Measurements from ENCODE around the gene RTN1.
A peak's percentile ranks its signal among the peaks of the same experiment; 100 is the strongest.
"Not testable (repeated sequence)": the region's sequence is repeated elsewhere in the genome, so short reads cannot be mapped to it uniquely, and the experiment has no call there.

The RTN1 gene

DNA sequence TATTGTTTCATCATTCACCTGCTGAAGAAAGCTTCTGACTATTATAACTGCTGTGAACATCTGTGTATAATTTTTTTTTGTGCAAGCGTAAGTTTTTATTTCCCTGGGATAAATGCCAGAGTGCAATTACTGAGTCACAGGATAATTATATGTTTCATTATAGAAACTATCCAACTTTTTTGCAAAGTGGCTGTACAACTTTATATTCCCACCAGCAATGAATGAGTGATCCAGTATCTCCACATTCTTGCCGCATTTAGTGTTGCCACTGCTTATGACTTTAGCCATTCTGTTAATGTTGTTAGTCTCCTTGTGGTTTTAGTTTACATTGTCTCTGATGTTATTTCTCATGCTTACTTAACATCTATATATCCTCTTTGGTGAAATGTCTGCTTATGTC is 205.8 kb downstream of the RTN1 start:
- no CpG with 5 or more reads among the region's 2 CpGs for WGBS, 2 donors (ENCODE audit: extremely low coverage in 2 of 2, insufficient read length in 2 of 2, insufficient replicate concordance in 1 of 2)
- Histone ChIP-seq H2BK15ac (ENCODE audit: low read length) (no peak overlapping the region), H2BK120ac (ENCODE audit: low read depth, low read length) (no peak overlapping the region)

DNA sequence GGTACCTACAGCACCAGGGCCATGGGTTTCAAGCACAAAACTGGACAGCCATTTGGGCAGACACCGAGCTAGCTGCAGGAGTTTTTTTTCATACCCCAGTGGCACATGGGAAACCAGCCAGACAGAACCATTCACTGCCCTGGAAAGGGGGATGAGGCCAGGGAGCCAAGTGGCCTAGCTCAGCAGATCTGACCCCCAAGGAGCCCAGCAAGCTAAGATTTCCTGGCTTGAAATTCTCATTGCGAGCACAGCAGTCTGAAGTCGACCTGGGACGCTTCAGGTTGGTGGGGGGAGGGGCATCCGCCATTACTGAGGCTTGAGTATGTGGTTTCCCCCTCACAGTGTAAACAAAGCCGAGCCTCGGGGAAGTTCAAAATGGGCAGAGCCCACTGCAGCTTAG is 212.8 kb downstream of the RTN1 start:
- Histone ChIP-seq H3K23ac (ENCODE audit: low read depth, low read length, poor library complexity) (no peak overlapping the region), H3K27ac (replicated peaks; ENCODE audit: low read length) (no peak overlapping the region), H2BK15ac (ENCODE audit: low read length) (no peak overlapping the region), H2BK120ac (ENCODE audit: low read depth, low read length) (no peak overlapping the region), H2BK5ac (ENCODE audit: low read length) (no peak overlapping the region), H4K8ac (ENCODE audit: low read depth, low read length) (no peak overlapping the region), H3K4ac (ENCODE audit: low read length) (no peak overlapping the region), H3K4me3 (ENCODE audit: low read length in 2 of 2) (peak overlapping the region in 1 of 2 donors; percentile 54), H2AK5ac (ENCODE audit: low read depth, low read length) (no peak overlapping the region), H4K91ac (ENCODE audit: low read depth, low read length, poor library complexity) (no peak overlapping the region), H2AFZ (ENCODE audit: low read length) (no peak overlapping the region), H3K9ac (ENCODE audit: low read depth, low read length, poor library complexity) (no peak overlapping the region), H2BK12ac (ENCODE audit: low read length) (no peak overlapping the region), H3K27me3 (ENCODE audit: control insufficient read depth in 3 of 3, insufficient read depth in 3 of 3, low read depth in 1 of 3, low read length in 3 of 3) (no peaks in the 10 kb centered on the region), H3K4me2 (ENCODE audit: insufficient read depth, low read length, poor library complexity, severe bottlenecking) (no peak overlapping the region), H3K14ac (ENCODE audit: low read length) (no peak overlapping the region), H3K36me3 (replicated peaks in 1 of 2; ENCODE audit: control insufficient read depth in 2 of 2, insufficient read depth in 2 of 2, low read length in 2 of 2) (no peaks in the 10 kb centered on the region), H3K9me3 (replicated peaks in 1 of 2; ENCODE audit: control insufficient read depth in 2 of 2, insufficient read depth in 1 of 2, low read depth in 1 of 2, low read length in 2 of 2) (no peaks in the 10 kb centered on the region), H3K18ac (ENCODE audit: low read length) (no peak overlapping the region), H3K4me1 (ENCODE audit: control insufficient read depth in 2 of 2, insufficient read depth in 1 of 2, low read depth in 1 of 2, low read length in 2 of 2) (no peaks in the 10 kb centered on the region), H3K79me1 (ENCODE audit: low read depth, low read length) (no peaks in the 10 kb centered on the region)
- no peak for DNase-seq (ENCODE audit: low spot score)
- WGBS, 2 donors (ENCODE audit: extremely low coverage in 2 of 2, insufficient read length in 2 of 2, insufficient replicate concordance in 1 of 2): no CpG with 5 or more reads among the region's 7 CpGs

More for the DNA sequence above, 205.8 kb downstream of the RTN1 start:
- H3K14ac ChIP-seq (ENCODE audit: low read length): no peak overlapping the region
- no peaks in the 10 kb centered on the region for H3K79me1 ChIP-seq (ENCODE audit: low read depth, low read length)
- H3K4ac ChIP-seq (ENCODE audit: low read length): no peak overlapping the region
- no peaks in the 10 kb centered on the region for H3K4me1 ChIP-seq (ENCODE audit: control insufficient read depth in 2 of 2, insufficient read depth in 1 of 2, low read depth in 1 of 2, low read length in 2 of 2)
- no peak overlapping the region for H2AK5ac ChIP-seq (ENCODE audit: low read depth, low read length)
- no peak overlapping the region for H3K9ac ChIP-seq (ENCODE audit: low read depth, low read length, poor library complexity)
- no peaks in the 10 kb centered on the region for H3K9me3 ChIP-seq (replicated peaks in 1 of 2; ENCODE audit: control insufficient read depth in 2 of 2, insufficient read depth in 1 of 2, low read depth in 1 of 2, low read length in 2 of 2)
- no peak overlapping the region for H4K8ac ChIP-seq (ENCODE audit: low read depth, low read length)
- no peak overlapping the region for H3K18ac ChIP-seq (ENCODE audit: low read length)
- H2BK5ac ChIP-seq (ENCODE audit: low read length): no peak overlapping the region
- H3K27ac ChIP-seq (replicated peaks; ENCODE audit: low read length): no peak overlapping the region
- H3K23ac ChIP-seq (ENCODE audit: low read depth, low read length, poor library complexity): no peak overlapping the region
- H2AFZ ChIP-seq (ENCODE audit: low read length): no peak overlapping the region
- no peak overlapping the region for H3K4me3 ChIP-seq (ENCODE audit: low read length in 2 of 2)
- DNase-seq (ENCODE audit: low spot score): no peak
- H4K91ac ChIP-seq (ENCODE audit: low read depth, low read length, poor library complexity): no peak overlapping the region
- no peaks in the 10 kb centered on the region for H3K36me3 ChIP-seq (replicated peaks in 1 of 2; ENCODE audit: control insufficient read depth in 2 of 2, insufficient read depth in 2 of 2, low read length in 2 of 2)
- no peak overlapping the region for H3K4me2 ChIP-seq (ENCODE audit: insufficient read depth, low read length, poor library complexity, severe bottlenecking)
- no peak overlapping the region for H2BK12ac ChIP-seq (ENCODE audit: low read length)
- H3K27me3 ChIP-seq (ENCODE audit: control insufficient read depth in 3 of 3, insufficient read depth in 3 of 3, low read depth in 1 of 3, low read length in 3 of 3): no peaks in the 10 kb centered on the region

DNA sequence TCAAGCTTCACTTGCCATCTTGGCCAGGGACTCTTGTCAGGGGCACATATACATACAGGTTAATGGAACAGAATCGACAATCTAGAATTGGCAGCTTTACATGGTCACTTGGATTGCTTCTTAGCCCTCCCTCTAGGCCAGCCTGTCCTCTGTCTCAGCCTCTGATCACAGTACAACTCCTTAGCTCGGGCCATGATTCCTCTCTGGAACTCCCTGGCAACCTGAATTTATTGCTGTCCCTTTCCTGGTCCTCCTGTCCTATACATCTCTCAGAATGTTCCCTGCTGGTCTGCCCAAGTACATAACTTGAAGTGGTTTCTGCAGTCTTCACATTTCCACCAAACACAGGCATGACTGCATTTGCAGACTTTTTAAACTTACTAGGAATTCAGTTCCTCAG is 214.1 kb downstream of the RTN1 start:
- no peaks in the 10 kb centered on the region for H3K79me1 ChIP-seq (ENCODE audit: low read depth, low read length)
- no peak overlapping the region for H3K4me2 ChIP-seq (ENCODE audit: insufficient read depth, low read length, poor library complexity, severe bottlenecking)
- H2BK5ac ChIP-seq (ENCODE audit: low read length): no peak overlapping the region
- no peak overlapping the region for H2AK5ac ChIP-seq (ENCODE audit: low read depth, low read length)
- no peak overlapping the region for H2AFZ ChIP-seq (ENCODE audit: low read length)
- no peak for DNase-seq (ENCODE audit: low spot score)
- H2BK12ac ChIP-seq (ENCODE audit: low read length): no peak overlapping the region
- H3K36me3 ChIP-seq (replicated peaks in 1 of 2; ENCODE audit: control insufficient read depth in 2 of 2, insufficient read depth in 2 of 2, low read length in 2 of 2): no peaks in the 10 kb centered on the region
- no peak overlapping the region for H4K8ac ChIP-seq (ENCODE audit: low read depth, low read length)
- no CpG with 5 or more reads among the region's 2 CpGs for WGBS, 2 donors (ENCODE audit: extremely low coverage in 2 of 2, insufficient read length in 2 of 2, insufficient replicate concordance in 1 of 2)
- no peak overlapping the region for H3K9ac ChIP-seq (ENCODE audit: low read depth, low read length, poor library complexity)
- no peak overlapping the region for H3K14ac ChIP-seq (ENCODE audit: low read length)
- no peaks in the 10 kb centered on the region for H3K27me3 ChIP-seq (ENCODE audit: control insufficient read depth in 3 of 3, insufficient read depth in 3 of 3, low read depth in 1 of 3, low read length in 3 of 3)
- no peak overlapping the region for H3K18ac ChIP-seq (ENCODE audit: low read length)
- H4K91ac ChIP-seq (ENCODE audit: low read depth, low read length, poor library complexity): no peak overlapping the region
- no peaks in the 10 kb centered on the region for H3K4me1 ChIP-seq (ENCODE audit: control insufficient read depth in 2 of 2, insufficient read depth in 1 of 2, low read depth in 1 of 2, low read length in 2 of 2)
- H3K23ac ChIP-seq (ENCODE audit: low read depth, low read length, poor library complexity): no peak overlapping the region
- no peak overlapping the region for H2BK15ac ChIP-seq (ENCODE audit: low read length)
- no peak overlapping the region for H2BK120ac ChIP-seq (ENCODE audit: low read depth, low read length)
- H3K27ac ChIP-seq (replicated peaks; ENCODE audit: low read length): no peak overlapping the region
- no peak overlapping the region for H3K4ac ChIP-seq (ENCODE audit: low read length)
- no peak overlapping the region for H3K4me3 ChIP-seq (ENCODE audit: low read length in 2 of 2)
- no peaks in the 10 kb centered on the region for H3K9me3 ChIP-seq (replicated peaks in 1 of 2; ENCODE audit: control insufficient read depth in 2 of 2, insufficient read depth in 1 of 2, low read depth in 1 of 2, low read length in 2 of 2)

DNA sequence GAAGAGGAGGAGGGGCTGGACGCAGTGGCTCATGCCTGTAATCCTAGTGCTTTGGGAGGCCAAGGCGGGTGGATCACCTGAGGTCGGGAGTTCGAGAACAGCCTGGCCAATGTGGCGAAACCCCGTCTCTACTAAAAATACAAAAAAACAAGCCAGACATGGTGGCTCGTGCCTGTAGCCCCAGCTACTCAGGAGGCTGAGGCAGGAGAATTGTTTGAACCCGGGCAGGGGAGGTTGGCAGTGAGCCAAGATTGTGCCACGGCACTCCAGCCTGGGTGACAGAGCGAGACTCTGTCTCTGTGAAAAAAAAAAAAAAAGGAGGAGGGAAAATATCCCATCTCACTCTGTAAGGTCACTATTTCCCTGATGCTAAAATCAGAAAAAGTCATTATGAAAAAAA is 216.4 kb downstream of the RTN1 start:
- not testable (repeated sequence) for H2AFZ ChIP-seq (ENCODE audit: low read length); H3K4me2 ChIP-seq (ENCODE audit: insufficient read depth, low read length, poor library complexity, severe bottlenecking); H3K23ac ChIP-seq (ENCODE audit: low read depth, low read length, poor library complexity); H3K4ac ChIP-seq (ENCODE audit: low read length); H3K4me3 ChIP-seq (ENCODE audit: low read length in 2 of 2); H3K14ac ChIP-seq (ENCODE audit: low read length); H4K91ac ChIP-seq (ENCODE audit: low read depth, low read length, poor library complexity); H3K18ac ChIP-seq (ENCODE audit: low read length); H2BK12ac ChIP-seq (ENCODE audit: low read length); H4K8ac ChIP-seq (ENCODE audit: low read depth, low read length); H2BK5ac ChIP-seq (ENCODE audit: low read length); H3K4me1 ChIP-seq (ENCODE audit: control insufficient read depth in 2 of 2, insufficient read depth in 1 of 2, low read depth in 1 of 2, low read length in 2 of 2); H3K36me3 ChIP-seq (replicated peaks in 1 of 2; ENCODE audit: control insufficient read depth in 2 of 2, insufficient read depth in 2 of 2, low read length in 2 of 2); H3K9me3 ChIP-seq (replicated peaks in 1 of 2; ENCODE audit: control insufficient read depth in 2 of 2, insufficient read depth in 1 of 2, low read depth in 1 of 2, low read length in 2 of 2); DNase-seq (ENCODE audit: low spot score); H2BK120ac ChIP-seq (ENCODE audit: low read depth, low read length); H3K9ac ChIP-seq (ENCODE audit: low read depth, low read length, poor library complexity); H3K79me1 ChIP-seq (ENCODE audit: low read depth, low read length); H3K27ac ChIP-seq (replicated peaks; ENCODE audit: low read length); H2BK15ac ChIP-seq (ENCODE audit: low read length); H3K27me3 ChIP-seq (ENCODE audit: control insufficient read depth in 3 of 3, insufficient read depth in 3 of 3, low read depth in 1 of 3, low read length in 3 of 3); H2AK5ac ChIP-seq (ENCODE audit: low read depth, low read length)
- WGBS, 2 donors (ENCODE audit: extremely low coverage in 2 of 2, insufficient read length in 2 of 2, insufficient replicate concordance in 1 of 2): no CpG with 5 or more reads among the region's 10 CpGs
